HG02852 (cell line): ENCODE measurements around the gene KYAT1.
A peak's percentile ranks its signal among the peaks of the same experiment; 100 is the strongest.

ENCODE experiments used
- ATAC-seq: cut with Tn5 transposase; IDR thresholded peaks from one replicate; pipeline ENCODE4 v1.9.1; 2021; ENCODE audit warnings: mild to moderate bottlenecking, moderate library complexity; ENCODE audit not compliant: unreplicated experiment

Gene KYAT1

GRCh38 chr9:128909859-128910258 is 28.1 kb upstream of the KYAT1 start:
- ATAC-seq: no peak

- ATAC-seq: no peak
Observed at GRCh38 chr9:128908372-128908771, 26.6 kb upstream of the KYAT1 start.

GRCh38 chr9:128906741-128907140 is 25.0 kb upstream of the KYAT1 start:
- ATAC-seq: no peak

- ATAC-seq: no peak
Observed at GRCh38 chr9:128905964-128906363, 24.2 kb upstream of the KYAT1 start.

GRCh38 chr9:128903871-128904620 is 22.3 kb upstream of the KYAT1 start:
- ATAC-seq: no peak

- ATAC-seq: no peak
Observed at GRCh38 chr9:128903079-128903461, 21.3 kb upstream of the KYAT1 start.

GRCh38 chr9:128902351-128903078 is 20.8 kb upstream of the KYAT1 start:
- ATAC-seq: peak; percentile 73

- ATAC-seq: no peak
Observed at GRCh38 chr9:128901822-128902221, 20.1 kb upstream of the KYAT1 start.

- no peak for ATAC-seq
Observed at GRCh38 chr9:128901379-128901778, 19.6 kb upstream of the KYAT1 start.

GRCh38 chr9:128899566-128900322 is 18.0 kb upstream of the KYAT1 start:
- ATAC-seq: no peak

- no peak for ATAC-seq
Observed at GRCh38 chr9:128898845-128899565, 17.3 kb upstream of the KYAT1 start.

- no peak for ATAC-seq
Observed at GRCh38 chr9:128898382-128898781, 16.6 kb upstream of the KYAT1 start.

GRCh38 chr9:128895556-128895955 is 13.8 kb upstream of the KYAT1 start:
- ATAC-seq: no peak

- no peak for ATAC-seq
Observed at GRCh38 chr9:128894764-128895163, 13.0 kb upstream of the KYAT1 start.

- no peak for ATAC-seq
Observed at GRCh38 chr9:128893354-128893753, 11.6 kb upstream of the KYAT1 start.

- ATAC-seq: no peak
Observed at GRCh38 chr9:128892221-128892921, 10.6 kb upstream of the KYAT1 start.

- ATAC-seq: no peak
Observed at GRCh38 chr9:128891321-128892220, 9.8 kb upstream of the KYAT1 start.

- ATAC-seq: no peak
Observed at GRCh38 chr9:128887914-128888350, 6.2 kb upstream of the KYAT1 start.

GRCh38 chr9:128887049-128887448 is 5.3 kb upstream of the KYAT1 start:
- ATAC-seq: no peak
